GM19238 (cell line): ENCODE data around the gene POLR3GL.
"Not testable (repeated sequence)": the region's sequence is repeated elsewhere in the genome, so short reads cannot be mapped to it uniquely, and the experiment has no call there.

ENCODE experiments used
- DNase-seq: peaks from one replicate; pipeline ENCODE4 v3.0.0; 2011; ENCODE audit warnings: low spot score; ENCODE audit not compliant: insufficient read length

Gene POLR3GL

GRCh38 chr1:145964328-145965118, at the start of gene POLR3GL, which contains the start of gene ANKRD34A:
TSS of gene POLR3GL (plus strand) at chr1:145964690. CDS start at chr1:145974866, 10,176 bp downstream.
TSS of gene ANKRD34A (minus strand) at chr1:145964575. CDS start at chr1:145961759, 2,816 bp downstream.
- DNase-seq, result peak; percentile 90

DNA sequence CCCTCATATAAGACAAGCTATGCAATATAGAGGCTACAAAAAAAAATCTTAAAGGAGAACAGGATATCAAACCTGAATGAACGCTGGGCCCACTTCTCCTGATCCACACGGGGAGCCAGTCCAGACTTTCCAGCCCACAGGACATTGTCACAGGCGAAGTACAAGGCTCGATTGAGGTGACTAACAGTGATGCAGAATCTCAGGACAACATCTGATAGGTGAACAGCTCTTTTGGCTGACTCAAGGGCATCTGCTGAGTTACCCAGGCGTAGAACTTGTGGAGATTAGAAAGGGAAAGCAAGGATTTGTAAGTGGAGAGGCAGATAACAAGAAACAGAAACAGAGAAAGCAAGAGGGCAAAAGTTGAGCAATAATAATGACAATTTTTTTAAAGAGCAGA, 47.7 kb upstream of the POLR3GL start:
- no peak for DNase-seq

GRCh38 chr1:145917595-145917994, 46.9 kb upstream of the POLR3GL start:
- no peak for DNase-seq

- peak; percentile 86 for DNase-seq
These were observed 46.1 kb upstream of the POLR3GL start, which contains the start of gene PEX11B for GRCh38 chr1:145918144-145918991. TSS of gene PEX11B (minus strand) at chr1:145918717. CDS start at chr1:145918688, 29 bp downstream.

DNA sequence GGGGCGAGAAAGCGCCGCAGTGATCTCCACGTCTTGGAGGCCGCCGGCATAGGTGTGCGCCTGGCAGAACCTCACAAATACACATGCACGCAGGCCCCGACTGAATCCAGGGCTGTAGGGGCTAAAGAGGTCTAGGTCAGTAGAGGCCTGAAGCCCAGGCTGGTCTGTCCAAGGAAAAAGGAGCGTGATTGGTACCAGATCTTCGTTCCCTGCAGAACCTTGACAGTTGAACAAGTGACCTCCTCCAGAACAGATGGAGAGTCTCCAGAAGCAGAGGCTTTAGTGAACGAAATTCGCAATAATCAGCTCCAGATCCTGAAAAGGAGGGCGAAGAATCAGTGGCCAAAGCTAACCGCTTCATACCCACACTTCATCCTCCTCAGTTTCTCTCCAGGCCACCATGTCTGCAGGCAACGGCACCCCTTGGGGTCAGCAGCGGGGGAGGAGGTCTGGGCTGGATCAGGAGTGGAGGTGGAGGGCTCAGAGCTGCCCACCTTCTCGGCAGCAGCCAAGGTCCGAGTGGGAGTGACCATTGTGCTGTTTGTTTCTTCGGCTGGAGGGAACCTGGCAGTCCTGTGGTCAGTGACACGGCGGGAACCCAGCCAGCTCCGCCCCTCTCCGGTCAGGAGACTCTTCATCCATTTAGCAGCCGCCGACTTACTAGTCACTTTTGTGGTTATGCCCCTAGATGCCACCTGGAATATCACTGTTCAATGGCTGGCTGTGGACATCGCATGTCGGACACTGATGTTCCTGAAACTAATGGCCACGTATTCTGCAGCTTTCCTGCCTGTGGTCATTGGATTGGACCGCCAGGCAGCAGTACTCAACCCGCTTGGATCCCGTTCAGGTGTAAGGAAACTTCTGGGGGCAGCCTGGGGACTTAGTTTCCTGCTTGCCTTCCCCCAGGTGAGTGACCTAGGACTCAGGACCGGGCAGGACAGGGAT, 45.2 kb upstream of the POLR3GL start:
- DNase-seq, result no peak

DNA sequence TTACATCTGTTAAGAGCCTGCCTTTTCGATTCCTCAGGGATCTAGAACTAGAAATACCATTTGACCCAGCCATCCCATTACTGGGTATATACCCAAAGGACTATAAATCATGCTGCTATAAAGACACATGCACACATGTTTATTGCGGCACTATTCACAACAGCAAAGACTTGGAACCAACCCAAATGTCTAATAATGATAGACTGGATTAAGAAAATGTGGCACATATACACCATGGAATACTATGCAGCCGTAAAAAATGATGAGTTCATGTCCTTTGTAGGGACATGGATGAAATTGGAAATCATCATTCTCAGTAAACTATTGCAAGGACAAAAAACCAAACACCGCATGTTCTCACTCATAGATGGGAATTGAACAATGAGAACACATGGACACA, 44.2 kb upstream of the POLR3GL start:
- not testable (repeated sequence) for DNase-seq

- DNase-seq, result no peak
These were observed 42.2 kb upstream of the POLR3GL start for GRCh38 chr1:145922266-145922665.

DNA sequence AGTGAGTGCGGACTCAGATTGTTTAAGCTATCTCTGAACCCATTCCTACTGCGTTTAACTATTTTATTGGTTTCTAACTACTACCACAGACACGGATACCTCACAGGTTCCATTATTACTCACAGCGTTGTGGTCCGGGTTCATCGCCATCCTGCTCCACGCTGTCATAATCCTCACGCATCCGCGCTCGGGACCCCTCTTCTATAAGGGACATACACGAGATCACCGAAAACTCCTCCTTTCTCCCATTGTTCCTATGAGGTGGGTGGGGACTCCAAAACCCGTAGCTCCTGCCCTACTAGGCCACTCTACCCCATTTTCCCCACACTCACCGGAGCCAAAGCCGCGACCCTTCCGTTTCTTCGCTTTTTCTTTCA, 37.8 kb upstream of the POLR3GL start:
- DNase-seq, result no peak

- peak; percentile 67 for DNase-seq
These were observed 37.2 kb upstream of the POLR3GL start, which contains the start of gene RBM8A for GRCh38 chr1:145927063-145927886. TSS of gene RBM8A (minus strand) at chr1:145927484. CDS start at chr1:145927426, 58 bp downstream.

DNA sequence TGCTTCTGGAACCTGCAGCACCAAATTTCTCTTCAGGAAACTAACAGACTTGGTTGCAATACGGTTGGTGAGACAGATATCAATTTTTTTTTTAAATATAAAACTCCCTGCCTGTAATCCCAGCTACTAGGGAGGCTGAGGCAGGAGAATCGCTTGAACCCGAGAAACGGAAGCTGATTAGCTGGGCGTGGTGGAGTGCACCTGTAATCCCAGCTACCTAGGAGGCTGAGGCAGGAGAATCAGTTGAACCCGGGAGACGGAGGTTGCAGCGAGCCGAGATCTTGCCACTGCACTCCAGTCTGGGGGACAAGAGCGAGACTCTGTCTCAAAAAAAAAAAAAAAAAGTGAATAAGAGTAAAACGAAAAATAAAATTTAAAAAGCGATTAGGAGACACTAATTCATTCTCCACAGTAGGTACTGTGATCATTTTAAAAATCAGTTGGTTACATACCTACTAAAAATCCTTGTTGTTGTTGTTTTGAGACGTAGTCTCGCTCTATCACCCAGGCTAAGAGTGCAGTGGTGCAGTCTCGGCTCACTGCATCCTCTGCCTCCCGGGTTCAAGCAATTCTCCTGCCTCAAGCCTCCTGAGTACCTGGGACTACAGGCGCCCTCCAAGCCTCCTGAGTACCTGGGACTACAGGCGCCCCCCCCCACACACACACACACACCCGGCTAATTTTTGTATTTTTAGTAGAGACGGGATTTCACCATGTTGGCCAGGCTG, 36.4 kb upstream of the POLR3GL start:
- no peak for DNase-seq

- DNase-seq, result not testable (repeated sequence)
These were observed 31.9 kb upstream of the POLR3GL start for GRCh38 chr1:145932522-145933009.

GRCh38 chr1:145935708-145936107, 28.8 kb upstream of the POLR3GL start:
- DNase-seq, result no peak

DNA sequence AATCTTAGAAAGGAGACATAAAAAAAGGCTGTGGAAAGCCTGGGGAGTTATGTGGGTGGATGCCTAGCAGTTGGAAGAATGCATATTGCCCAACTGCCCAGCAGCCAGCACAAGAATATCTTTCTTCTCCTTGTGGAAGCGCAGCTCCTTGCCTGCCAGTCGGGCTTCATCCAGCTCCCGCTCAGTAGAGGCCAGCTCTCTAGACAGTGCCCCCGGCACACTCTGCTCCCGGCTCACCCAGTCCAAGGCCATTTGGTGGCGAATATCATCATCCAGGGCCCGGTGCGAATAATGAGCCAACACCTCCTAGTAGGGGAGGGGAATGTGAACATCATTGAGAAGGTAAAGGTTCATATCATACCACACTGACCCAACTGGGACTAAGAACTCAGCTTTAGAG, 28.2 kb upstream of the POLR3GL start:
- DNase-seq, result no peak

- no peak for DNase-seq
These were observed 27.1 kb upstream of the POLR3GL start for GRCh38 chr1:145937436-145937835.

DNA sequence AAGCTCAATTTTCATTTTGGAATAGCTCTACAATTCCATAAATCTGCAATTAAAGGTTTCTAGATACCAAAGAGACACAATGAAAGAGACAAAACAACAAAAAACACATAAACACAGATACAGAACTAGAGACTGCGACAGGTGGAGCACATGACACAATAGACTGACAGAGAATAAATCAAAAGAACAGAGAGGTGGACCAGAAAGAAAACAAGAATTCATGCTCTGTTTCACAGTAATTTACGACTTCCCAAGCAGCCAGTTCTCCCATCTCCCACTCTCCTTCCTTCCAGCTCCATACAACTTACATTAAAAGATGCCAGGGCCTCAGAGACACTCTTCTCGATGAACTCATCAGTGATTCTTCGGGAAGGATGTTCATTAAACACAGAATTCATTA, 22.1 kb upstream of the POLR3GL start:
- no peak for DNase-seq

GRCh38 chr1:145942871-145943270, 21.6 kb upstream of the POLR3GL start:
- no peak for DNase-seq

DNA sequence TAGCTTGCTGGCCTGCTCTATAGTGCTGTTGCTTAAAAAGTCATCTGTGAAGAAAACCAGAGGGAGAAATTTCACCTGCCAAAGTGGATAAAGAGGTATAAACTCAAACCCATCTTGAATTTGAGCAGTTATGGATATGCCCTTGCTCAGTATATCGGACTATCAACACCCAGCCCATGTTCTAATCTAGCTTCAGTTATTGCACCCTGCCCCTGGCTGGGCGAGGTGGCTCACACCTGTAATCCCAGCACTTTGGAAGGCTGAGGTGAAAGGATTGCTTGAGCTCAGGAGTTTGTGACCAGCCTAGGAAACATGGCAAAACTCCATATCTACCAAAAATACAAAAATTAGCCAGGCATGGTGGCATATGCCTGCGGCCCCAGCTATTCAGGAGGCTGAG, 20.0 kb upstream of the POLR3GL start:
- no peak for DNase-seq

DNA sequence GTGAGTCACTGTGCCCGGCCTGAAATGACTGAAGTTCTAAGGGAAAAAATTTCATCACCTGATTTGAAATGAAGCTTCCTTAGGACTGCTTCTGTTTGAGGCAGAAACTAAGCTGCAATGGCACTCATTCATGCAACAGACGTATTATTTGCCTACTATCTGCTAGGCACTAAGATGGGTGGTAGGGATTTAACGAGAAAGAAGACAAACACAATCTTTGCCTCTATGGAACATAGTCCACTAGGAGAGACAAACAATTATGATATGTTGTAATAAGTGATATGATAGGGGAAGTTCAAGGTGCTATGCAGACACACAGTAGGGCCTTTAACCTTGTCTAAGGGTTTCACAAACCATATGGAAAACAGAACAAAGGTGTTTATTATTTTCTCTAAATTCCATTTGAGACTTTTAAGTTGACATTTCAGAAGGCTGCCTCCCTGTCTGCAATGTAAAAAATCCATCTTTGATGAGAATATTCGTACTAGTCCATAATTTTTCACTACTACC, 18.0 kb upstream of the POLR3GL start:
- no peak for DNase-seq

DNA sequence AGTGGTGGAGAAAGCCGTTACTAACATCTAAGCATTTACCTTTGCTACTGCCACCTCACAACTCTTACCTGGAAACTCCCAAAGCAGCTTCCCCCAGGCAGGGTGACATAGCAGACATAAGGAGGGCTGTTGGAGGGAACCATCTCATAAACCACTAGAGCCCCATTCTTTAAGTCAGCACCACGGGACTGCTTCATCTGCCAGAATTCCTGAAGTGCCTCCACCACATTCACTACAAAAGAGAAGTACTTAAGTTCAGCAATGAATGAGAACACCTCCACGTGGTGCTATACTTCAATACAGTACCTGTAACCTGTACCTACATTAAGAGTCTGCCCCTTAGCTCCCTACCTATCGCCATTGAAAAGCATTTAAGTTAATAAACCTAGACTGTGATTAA, 16.9 kb upstream of the POLR3GL start:
- DNase-seq, result no peak
